22Rv1 (cell line): ENCODE results near the gene HS1BP3.

ENCODE experiments used
- H3K27ac ChIP-seq: fragments of 450-650 bp; 2 replicates; pipeline ENCODE4 v1.5.1; 2017
- ZFX ChIP-seq: fragments of 450-650 bp; IDR thresholded peaks from 2 replicates; pipeline ENCODE4 v1.6.1; 2017; ENCODE audit warnings: antibody characterized with exemption, borderline replicate concordance
- TF ChIP-seq, protein P1 (sequence below): fragments of 450-650 bp; IDR thresholded peaks from 2 replicates; pipeline ENCODE4 v1.5.1; 2017; ENCODE audit warnings: mild to moderate bottlenecking

HS1BP3 gene

GRCh38 chr2:20648206-20648605, 2.7 kb downstream of the HS1BP3 start:
- H3K27ac ChIP-seq, result no peak overlapping the region

DNA sequence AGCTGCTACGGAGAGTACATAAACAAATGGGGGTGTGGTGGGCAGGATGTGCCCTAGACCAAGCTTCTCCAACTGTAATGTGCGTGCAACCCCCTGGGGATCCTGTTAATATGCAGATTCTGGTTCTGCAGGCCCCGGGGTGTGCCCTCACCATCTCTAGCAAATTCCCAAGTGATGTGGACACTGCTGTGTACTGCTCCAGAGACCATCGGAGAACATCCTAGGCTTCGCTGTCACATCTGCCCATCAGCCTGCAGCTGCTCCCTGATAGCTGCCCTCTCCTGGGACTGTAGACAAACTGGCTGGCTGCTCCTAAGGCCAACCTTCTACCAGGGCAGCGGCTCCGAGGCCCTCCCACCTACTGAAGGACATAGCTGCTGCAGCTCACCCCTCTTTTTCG, 3.2 kb downstream of the HS1BP3 start:
- H3K27ac ChIP-seq, result no peak overlapping the region
- no peak for TF ChIP-seq ZFX
- TF ChIP-seq, protein P1, sequence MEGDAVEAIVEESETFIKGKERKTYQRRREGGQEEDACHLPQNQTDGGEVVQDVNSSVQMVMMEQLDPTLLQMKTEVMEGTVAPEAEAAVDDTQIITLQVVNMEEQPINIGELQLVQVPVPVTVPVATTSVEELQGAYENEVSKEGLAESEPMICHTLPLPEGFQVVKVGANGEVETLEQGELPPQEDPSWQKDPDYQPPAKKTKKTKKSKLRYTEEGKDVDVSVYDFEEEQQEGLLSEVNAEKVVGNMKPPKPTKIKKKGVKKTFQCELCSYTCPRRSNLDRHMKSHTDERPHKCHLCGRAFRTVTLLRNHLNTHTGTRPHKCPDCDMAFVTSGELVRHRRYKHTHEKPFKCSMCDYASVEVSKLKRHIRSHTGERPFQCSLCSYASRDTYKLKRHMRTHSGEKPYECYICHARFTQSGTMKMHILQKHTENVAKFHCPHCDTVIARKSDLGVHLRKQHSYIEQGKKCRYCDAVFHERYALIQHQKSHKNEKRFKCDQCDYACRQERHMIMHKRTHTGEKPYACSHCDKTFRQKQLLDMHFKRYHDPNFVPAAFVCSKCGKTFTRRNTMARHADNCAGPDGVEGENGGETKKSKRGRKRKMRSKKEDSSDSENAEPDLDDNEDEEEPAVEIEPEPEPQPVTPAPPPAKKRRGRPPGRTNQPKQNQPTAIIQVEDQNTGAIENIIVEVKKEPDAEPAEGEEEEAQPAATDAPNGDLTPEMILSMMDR, result no peak

More at GRCh38 chr2:20648206-20648605, 2.7 kb downstream of the HS1BP3 start:
- TF ChIP-seq, protein P1, result no peak
- no peak for TF ChIP-seq ZFX

DNA sequence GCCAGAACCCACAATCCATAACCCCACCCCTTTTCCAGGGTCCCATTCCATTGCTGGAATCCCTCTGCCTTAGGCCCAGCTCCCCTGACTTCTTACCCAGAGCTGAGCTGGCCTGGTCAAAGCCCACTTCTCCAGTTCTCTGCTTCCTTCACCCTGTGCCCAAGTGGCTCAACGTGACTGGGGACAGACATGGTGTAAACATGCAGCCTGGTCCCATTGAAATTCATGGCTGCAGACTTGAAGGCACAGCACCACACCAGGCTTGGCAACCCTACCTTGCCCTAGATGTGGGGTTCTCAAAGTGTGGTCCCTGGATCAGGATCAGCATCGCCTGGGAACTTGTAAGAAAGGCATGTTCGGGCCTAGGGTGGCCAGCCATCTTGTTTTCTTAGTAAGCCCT, 3.7 kb downstream of the HS1BP3 start:
- no peak overlapping the region for H3K27ac ChIP-seq
- TF ChIP-seq, protein P1, result no peak
- TF ChIP-seq ZFX, result no peak

DNA sequence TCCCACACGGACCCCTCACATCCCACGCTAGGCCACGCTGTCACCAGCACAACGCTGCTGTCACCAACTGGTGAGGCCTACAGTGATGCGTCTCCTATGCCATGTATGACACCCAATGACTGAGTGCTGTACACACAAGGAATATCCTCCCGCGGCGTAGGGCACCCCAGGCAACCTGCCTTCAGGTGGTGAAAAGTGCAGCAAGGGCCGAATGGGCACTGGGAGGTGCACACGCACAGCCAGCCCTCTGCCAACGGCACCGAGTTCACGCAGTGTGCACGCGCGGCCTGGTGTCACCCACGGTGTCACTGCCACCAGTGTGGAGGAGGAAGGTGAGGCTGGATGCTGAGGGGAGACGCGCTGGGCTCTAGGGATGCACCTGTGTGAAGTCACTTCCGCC, 4.5 kb downstream of the HS1BP3 start:
- TF ChIP-seq ZFX, result no peak
- TF ChIP-seq, protein P1, result no peak
- no peak overlapping the region for H3K27ac ChIP-seq

GRCh38 chr2:20645761-20646160, 5.1 kb downstream of the HS1BP3 start:
- TF ChIP-seq, protein P1, result no peak
- TF ChIP-seq ZFX, result no peak

GRCh38 chr2:20645301-20645701, 5.6 kb downstream of the HS1BP3 start:
- TF ChIP-seq, protein P1, result no peak
- TF ChIP-seq ZFX, result no peak
- no peak overlapping the region for H3K27ac ChIP-seq

More at GRCh38 chr2:20645761-20646160, 5.1 kb downstream of the HS1BP3 start:
- H3K27ac ChIP-seq, result no peak overlapping the region

DNA sequence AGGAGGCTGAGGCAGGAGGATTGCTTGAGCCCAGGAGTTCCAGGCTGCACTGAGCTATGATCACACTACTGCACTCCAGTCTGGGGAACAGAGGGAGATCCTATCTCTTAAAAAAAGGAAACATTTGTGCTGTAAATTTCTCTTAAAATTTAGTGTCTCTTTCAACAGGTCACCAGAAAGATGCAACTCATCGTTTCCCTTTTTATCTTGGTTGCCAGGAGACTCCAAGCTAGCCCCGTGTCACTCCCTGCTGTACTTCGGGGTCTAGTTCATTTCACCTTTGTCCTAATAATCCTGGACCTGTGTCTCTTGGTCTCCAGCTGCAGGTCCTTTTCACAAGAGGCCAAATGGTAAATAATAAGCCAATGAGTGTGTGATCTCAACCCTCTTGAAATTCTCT, 7.1 kb downstream of the HS1BP3 start:
- TF ChIP-seq, protein P1, result no peak
- TF ChIP-seq ZFX, result no peak

More for the DNA sequence above, 7.1 kb downstream of the HS1BP3 start:
- H3K27ac ChIP-seq, result no peak overlapping the region
